Heart left ventricle (tissue), 16 donors: ENCODE results near the gene CCDC92. TPM values are rescaled to one million over a fixed set of nuclear protein-coding genes. Genes with fewer than 3 reads are reported as not detected.

Experiments
- ATAC-seq, 4 donors: fragments of 200-7000 bp; cut with Tn5 transposase; one replicate each; pipeline ENCODE4 v1.9.1; 2020 to 2022; ENCODE audit warnings: moderate library complexity in 4 of 4, mild to moderate bottlenecking in 3 of 4, moderate number of reproducible peaks in 1 of 4
- DNase-seq, 5 donors: peaks; one replicate each; pipeline ENCODE4 v3.0.0-alpha.2; 2020
- H3K27ac ChIP-seq, 12 donors: fragments of 200-600 bp; sonication (generic) in 4 of 12; one replicate each; pipeline versions ENCODE4 v1.5.0 to v1.8.0; 2016 to 2022; ENCODE audit warnings: mild to moderate bottlenecking in 2 of 12
- H3K27me3 ChIP-seq, 9 donors: fragments of 200-600 bp; sonication (generic) in 2 of 9; one replicate each; pipeline versions ENCODE4 v1.5.1 to v1.8.0; 2016 to 2022; ENCODE audit warnings: mild to moderate bottlenecking in 3 of 9
- H3K36me3 ChIP-seq, 9 donors: fragments of 200-600 bp; sonication (generic) in 2 of 9; one replicate each; pipeline versions ENCODE4 v1.5.0 to v1.8.0; 2018 to 2022; ENCODE audit warnings: mild to moderate bottlenecking in 2 of 9
- H3K4me1 ChIP-seq, 12 donors: fragments of 200-600 bp; sonication (generic) in 4 of 12; one replicate each; pipeline versions ENCODE4 v1.5.0 to v1.8.0; 2016 to 2022; ENCODE audit warnings: mild to moderate bottlenecking in 3 of 12
- H3K4me3 ChIP-seq, 12 donors: fragments of 200-600 bp; sonication (generic) in 4 of 12; one replicate each; pipeline versions ENCODE4 v1.5.0 to v1.8.0; 2017 to 2022; ENCODE audit warnings: mild to moderate bottlenecking in 9 of 12, moderate library complexity in 4 of 12
- H3K9me3 ChIP-seq, 12 donors: fragments of 200-600 bp; sonication (generic) in 4 of 12; one replicate each; pipeline versions ENCODE4 v1.5.0 to v1.8.0; 2016 to 2022; ENCODE audit warnings: mild to moderate bottlenecking in 1 of 12
- CTCF ChIP-seq, 12 donors: fragments of 200-600 bp; sonication (generic) in 4 of 12; IDR thresholded peaks; one replicate each; pipeline versions ENCODE4 v1.5.0 to v1.8.0; 2018 to 2022; ENCODE audit warnings: antibody characterized with exemption in 12 of 12, mild to moderate bottlenecking in 5 of 12
- POLR2A ChIP-seq, 2 donors: fragments of 450-650 bp; IDR thresholded peaks; one replicate each; pipeline ENCODE4 v1.6.1; 2017; ENCODE audit warnings: antibody characterized with exemption in 2 of 2, mild to moderate bottlenecking in 2 of 2, moderate library complexity in 2 of 2
- WGBS, 4 donors: extraction: QIAGEN DNeasy Blood & Tissue Kit in 2 of 4; methylation state at CpG; one replicate each; pipeline versions ENCODE4 v1.1.5 to v1.1.7; 2013 to 2018; 5-methylcytosine and 5-hydroxymethylcytosine counted together
- intact Hi-C, 10 donors: fragments of 100-400 bp; cut with DNase I; formaldehyde crosslinking; loops; one replicate each; pipeline versions ENCODE4 v1.11.1 to v1.14.2; 2022
- polyA plus RNA-seq, 2 donors: library from polyadenylated mRNA; stranded (reverse); fragments of 200-250 nt; gene quantifications; one replicate each; pipeline ENCODE4 v1.2.3, GENCODE V29; 2013
- total RNA-seq, 9 donors: library from RNA; depleted of rRNA in 2 of 9; stranded (reverse); fragments of >200 nt in 2 of 9; fragmentation: NEBNext Ultra II Directional in 3 of 9; extraction: Animal tissue kit (Norgen Biotek cat#: 25700) in 3 of 9; gene quantifications; one replicate each; pipeline versions ENCODE4 v1.1.0 to v1.2.4, GENCODE V29; 2016 to 2023
- donor health status: ischemic (EF 13 %, LVEDD 7.1; RV severe dilation, severe dysfunction).
- donor health status: healthy with polysubstance abuse.
- donor health status: DM: no; HTN: yes; CAD: no.
- donor health status: DM: no; HTN: no; CAD: no.
- donor health status: ischemic (EF 25% LVEDD 6.9; RV normal size, moderate dysfunction).
- donor health status: ischemic (EF 25% LVEDD 5.7; RV mildly dilated, moderate dysfunction).
- donor health status: healthy.
- donor health status: DM: yes; HTN: yes; CAD: no.
- donor health status: ischemic (EF 35%, LVEDD 5.7; RV mildly dilated, moderate dysfunction).
- donor health status: nonischemic (EF 11% LVEDD 7.7; RV severe dilation, severe dysfunction).
- donor health status: DM: yes; HTN: yes; CAD: no.
- donor health status: PGD.
- donor health status: ischemic (EF 29% LVEDD 5.4; RV normal size, mild dysfunction).
- donor health status: nonischemic (EF 23%, LVEDD 6.1; RV moderate dilation, normal function).

Gene CCDC92
- total and polyA plus RNA-seq, 11 donors = 37.8 to 86.1 (median 58.1) TPM

DNA sequence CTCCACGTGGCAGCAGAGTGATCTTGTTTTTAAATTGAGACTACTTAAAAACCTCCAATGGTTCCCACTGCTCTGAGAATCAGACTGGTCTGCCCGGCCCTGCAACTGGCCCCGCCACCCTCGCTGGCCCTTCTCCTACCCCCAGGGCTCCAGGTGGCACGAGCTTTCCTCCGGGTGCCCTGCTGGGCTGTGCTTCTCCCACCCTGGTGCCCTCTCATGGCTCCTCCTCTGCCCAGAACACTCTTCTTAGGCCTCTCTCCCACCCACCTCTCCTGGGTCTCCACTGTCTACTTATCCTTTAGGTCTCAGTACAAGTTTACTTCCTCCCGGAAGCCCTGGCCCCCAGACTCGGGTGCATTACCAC, 26.5 kb downstream of the CCDC92 start:
- ATAC-seq = peak in 3 of 4 donors; percentile 3 to 17 (median 4)
- H3K9me3 ChIP-seq = peaks cover 0 to 12% (median 0%) of the 10 kb centered on the region in 12 donors
- H3K36me3 ChIP-seq = peaks cover 0 to 46% (median 39%) of the 10 kb centered on the region in 9 donors
- TF ChIP-seq CTCF (IDR thresholded peaks at IDR 0.05) = no peak
- TF ChIP-seq POLR2A (IDR thresholded peaks at IDR 0.05) = no peak
- peak overlapping the region in 4 of 12 donors; percentile 11 to 48 (median 38) for H3K27ac ChIP-seq
- no peak overlapping the region for H3K4me3 ChIP-seq
- H3K27me3 ChIP-seq = no peaks in the 10 kb centered on the region
- WGBS, 4 donors = 80 to 89% (median 87%) methylated on average over 8 of the region's 8 CpGs
- intact Hi-C loops = no loop called here
- H3K4me1 ChIP-seq = peaks cover 0 to 53% (median 22%) of the 10 kb centered on the region in 12 donors
- DNase-seq = no peak

GRCh38 chr12:123945287-123946151, 27.1 kb downstream of the CCDC92 start:
- peaks cover 0 to 52% (median 44%) of the 10 kb centered on the region in 9 donors for H3K36me3 ChIP-seq
- H3K9me3 ChIP-seq = peaks cover 0 to 12% (median 0%) of the 10 kb centered on the region in 12 donors
- H3K4me1 ChIP-seq = peaks cover 0 to 47% (median 18%) of the 10 kb centered on the region in 12 donors
- TF ChIP-seq POLR2A (IDR thresholded peaks at IDR 0.05) (no peak), CTCF (IDR thresholded peaks at IDR 0.05) (no peak)
- no peaks in the 10 kb centered on the region for H3K27me3 ChIP-seq
- H3K4me3 ChIP-seq = no peak overlapping the region
- DNase-seq = no peak
- peak overlapping the region in 2 of 12 donors; percentile 44 to 48 for H3K27ac ChIP-seq
- no peak for ATAC-seq
- intact Hi-C loops = no loop called here
- 84 to 90% (median 89%) methylated on average over 25 of the region's 25 CpGs for WGBS, 4 donors

DNA sequence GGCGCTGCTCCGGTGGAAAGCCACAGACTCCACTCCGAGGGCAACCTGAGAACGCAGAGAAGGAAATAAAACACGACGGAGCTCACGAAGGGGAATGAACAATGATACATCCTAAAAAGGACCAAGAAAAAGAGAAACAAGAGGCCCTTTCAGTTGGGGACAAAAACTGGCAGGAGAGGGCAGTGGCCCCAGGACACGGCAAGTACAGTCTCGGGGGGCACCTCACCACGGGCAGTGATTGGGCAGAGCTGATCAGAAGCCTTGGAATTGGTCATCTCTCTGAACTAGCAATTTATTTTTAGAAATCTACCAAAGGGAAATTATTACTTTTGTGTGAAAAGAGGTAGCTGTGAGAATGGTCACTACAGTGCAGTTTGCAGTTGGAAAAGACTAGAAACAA, 27.9 kb downstream of the CCDC92 start:
- no peaks in the 10 kb centered on the region for H3K27me3 ChIP-seq
- ATAC-seq (no peak), DNase-seq (no peak)
- WGBS, 4 donors = 89 to 92% (median 91%) methylated on average over 10 of the region's 10 CpGs
- no peak overlapping the region for H3K4me3 ChIP-seq
- peaks cover 0 to 39% (median 11%) of the 10 kb centered on the region in 12 donors for H3K4me1 ChIP-seq
- intact Hi-C loops = no loop called here
- peaks cover 0 to 60% (median 52%) of the 10 kb centered on the region in 9 donors for H3K36me3 ChIP-seq
- H3K9me3 ChIP-seq = peaks cover 0 to 12% (median 0%) of the 10 kb centered on the region in 12 donors
- TF ChIP-seq POLR2A (IDR thresholded peaks at IDR 0.05) (no peak), CTCF (IDR thresholded peaks at IDR 0.05) (no peak)
- no peak overlapping the region for H3K27ac ChIP-seq

- H3K4me3 ChIP-seq = no peak overlapping the region
- WGBS, 4 donors = 72 to 90% (median 84%) methylated on average over 3 to 5 of the region's 5 CpGs
- ATAC-seq (no peak), DNase-seq (no peak)
- TF ChIP-seq POLR2A (IDR thresholded peaks at IDR 0.05) = no peak
- no peak for TF ChIP-seq CTCF (IDR thresholded peaks at IDR 0.05)
- peaks cover 0 to 67% (median 56%) of the 10 kb centered on the region in 9 donors for H3K36me3 ChIP-seq
- no peak overlapping the region for H3K27ac ChIP-seq
- H3K27me3 ChIP-seq = no peaks in the 10 kb centered on the region
- peaks cover 0 to 12% (median 0%) of the 10 kb centered on the region in 12 donors for H3K9me3 ChIP-seq
- peaks cover 0 to 31% (median 6%) of the 10 kb centered on the region in 12 donors for H3K4me1 ChIP-seq
- intact Hi-C loops = no loop called here
Measured at GRCh38 chr12:123943816-123944215, 28.8 kb downstream of the CCDC92 start.
